HG03575 (cell line): ENCODE data around the gene EFCAB6.

Experiments
- ATAC-seq: cut with Tn5 transposase; IDR thresholded peaks from one replicate; pipeline ENCODE4 v1.9.1; 2021; ENCODE audit not compliant: unreplicated experiment, insufficient number of reproducible peaks, low FRiP score; ENCODE audit errors: extremely low read depth

EFCAB6 gene

GRCh38 chr22:43508489-43508888, 303.6 kb downstream of the EFCAB6 start:
- ATAC-seq = no peak

GRCh38 chr22:43507235-43507634, 304.9 kb downstream of the EFCAB6 start:
- ATAC-seq = no peak

DNA sequence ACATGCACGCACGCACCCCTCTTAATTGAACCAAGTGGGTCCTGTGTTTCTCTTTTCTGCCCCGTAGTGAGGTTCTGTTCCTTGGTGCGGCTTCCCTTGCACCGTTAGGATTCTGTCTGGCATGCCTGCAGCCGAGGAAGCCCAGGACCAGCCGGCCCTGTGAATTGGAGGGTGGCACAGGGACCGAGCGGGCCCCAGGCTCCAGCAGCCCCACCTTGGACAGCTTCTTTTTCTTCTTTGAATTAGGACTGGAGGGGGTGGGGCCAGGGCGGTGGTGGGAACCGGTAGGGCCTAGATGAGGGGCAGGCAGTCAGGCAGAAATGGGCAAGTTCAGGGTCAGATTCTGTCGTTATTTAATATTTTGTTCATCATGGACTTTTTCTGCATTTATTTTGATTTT, 305.6 kb downstream of the EFCAB6 start:
- no peak for ATAC-seq

- ATAC-seq = no peak
Measured at GRCh38 chr22:43505896-43506295, 306.2 kb downstream of the EFCAB6 start.

- no peak for ATAC-seq
Measured at GRCh38 chr22:43505423-43505822, 306.7 kb downstream of the EFCAB6 start.

- no peak for ATAC-seq
Measured at GRCh38 chr22:43504666-43505261, 307.3 kb downstream of the EFCAB6 start.

- ATAC-seq = no peak
Measured at GRCh38 chr22:43504068-43504467, 308.0 kb downstream of the EFCAB6 start.

DNA sequence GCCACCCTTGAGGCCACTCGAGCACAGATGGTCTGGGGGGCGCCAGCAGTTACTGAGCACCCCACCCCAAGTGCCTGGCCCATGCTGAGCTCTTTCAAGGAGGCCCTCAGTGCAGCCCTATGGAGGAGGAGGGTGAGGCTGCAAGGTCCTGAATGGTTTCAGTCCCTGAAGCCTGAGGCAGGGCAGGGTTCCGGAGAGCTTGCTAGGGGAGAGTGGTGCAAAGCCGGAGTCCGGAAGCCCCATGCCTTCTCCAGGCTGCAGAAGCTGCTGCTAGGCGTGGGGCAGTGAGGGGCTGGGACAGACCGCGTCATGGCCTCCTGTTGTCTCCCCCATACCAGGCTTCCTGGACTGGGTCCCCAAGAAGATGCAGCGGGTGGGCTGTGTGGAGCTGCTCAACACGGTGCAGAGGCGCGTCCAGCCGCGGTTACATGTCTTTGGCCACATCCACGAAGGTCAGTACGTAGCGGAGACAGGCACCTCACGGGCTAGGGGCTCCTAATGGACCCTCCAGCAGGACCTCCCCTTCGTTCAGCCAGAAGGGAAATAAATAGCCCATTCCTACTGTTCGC, 309.7 kb downstream of the EFCAB6 start:
- ATAC-seq = no peak

DNA sequence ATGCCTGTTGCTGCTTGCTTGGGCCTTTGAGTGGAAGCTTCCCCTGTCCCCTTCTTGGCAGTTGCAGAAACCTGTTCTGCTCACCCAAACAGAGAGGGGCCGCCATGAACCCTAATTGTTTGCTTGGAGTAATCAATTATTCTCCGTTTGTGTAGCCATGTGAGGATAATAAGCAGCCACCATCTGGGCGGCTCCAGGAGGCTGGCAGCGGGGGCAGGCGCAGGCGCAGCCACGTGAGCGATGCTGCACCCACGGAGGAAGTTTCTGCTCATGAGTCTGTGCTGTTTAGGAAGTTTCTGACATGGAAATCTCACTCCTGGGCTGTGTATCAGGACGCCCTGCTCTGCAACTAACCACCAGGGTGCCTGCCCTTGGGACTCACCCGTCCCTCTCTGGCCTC, 310.2 kb downstream of the EFCAB6 start:
- no peak for ATAC-seq

DNA sequence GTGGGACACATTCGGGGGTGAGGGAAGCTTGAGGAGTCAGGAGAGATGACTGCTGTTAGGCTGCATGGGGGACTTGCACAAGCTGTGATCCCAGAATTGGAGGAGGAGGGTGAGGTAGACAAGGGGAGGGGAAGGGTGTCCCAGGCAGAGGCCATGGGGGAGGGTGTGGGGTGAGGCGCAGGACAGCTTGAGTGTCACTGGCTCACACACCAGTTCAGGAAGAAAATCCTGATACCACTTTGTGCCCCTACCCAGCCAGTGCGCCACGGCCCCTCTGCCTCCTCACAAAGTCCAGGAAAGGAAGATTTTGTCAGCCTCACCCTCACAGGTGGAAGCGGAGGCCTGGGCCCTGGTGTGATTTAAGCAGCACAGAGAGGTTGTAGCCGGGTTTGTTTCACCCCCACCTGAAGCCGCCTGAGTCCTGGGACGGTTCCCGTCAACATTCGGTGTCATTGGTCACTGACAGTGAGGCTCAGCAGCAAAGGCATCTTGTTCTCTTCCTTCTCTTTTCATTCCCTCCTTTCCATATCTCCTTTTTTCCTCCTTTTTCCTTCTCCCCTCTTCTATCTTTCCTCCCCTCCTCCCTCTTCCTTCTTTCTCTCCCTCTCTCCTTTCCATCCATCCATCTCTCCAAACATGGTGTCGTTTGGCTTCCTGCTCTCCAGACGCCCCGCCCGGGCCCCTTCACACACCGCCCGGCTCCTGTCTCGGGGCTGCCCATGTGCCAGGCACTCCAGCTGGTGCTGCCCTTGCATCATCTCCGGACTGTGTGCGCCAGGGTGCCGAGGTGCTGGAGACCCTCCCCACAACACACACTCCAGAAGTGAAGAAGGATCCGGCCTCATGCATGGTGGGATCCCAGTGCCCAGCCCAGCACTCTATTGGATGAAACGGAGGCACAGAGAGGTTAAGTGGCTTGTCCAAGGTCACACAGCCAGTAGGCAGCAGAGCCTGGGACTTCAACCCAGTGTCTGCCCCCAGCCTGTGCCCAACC, 311.0 kb downstream of the EFCAB6 start:
- ATAC-seq = no peak

DNA sequence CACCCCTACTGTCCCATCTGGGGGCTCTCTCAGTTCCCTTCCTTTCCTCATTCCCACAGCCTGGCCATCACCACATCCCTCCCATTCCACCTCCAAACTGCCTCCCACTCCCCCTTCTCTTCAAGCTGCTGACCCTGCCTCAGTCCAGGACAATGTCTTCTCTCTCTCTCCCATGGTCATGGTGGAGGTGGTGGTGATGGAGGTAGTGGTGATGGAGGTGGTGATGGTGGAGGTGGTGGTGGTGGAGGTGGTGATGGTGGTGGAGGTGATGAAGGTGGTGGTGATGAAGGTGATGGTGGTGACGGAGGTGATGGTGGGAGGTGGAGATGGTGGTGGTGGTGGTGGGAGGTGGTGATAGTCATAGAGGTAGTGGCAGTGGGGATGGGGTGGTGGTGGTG, 313.2 kb downstream of the EFCAB6 start:
- no peak for ATAC-seq

GRCh38 chr22:43497956-43498855, 313.9 kb downstream of the EFCAB6 start:
- ATAC-seq = no peak

GRCh38 chr22:43493297-43493696, 318.8 kb downstream of the EFCAB6 start:
- no peak for ATAC-seq

DNA sequence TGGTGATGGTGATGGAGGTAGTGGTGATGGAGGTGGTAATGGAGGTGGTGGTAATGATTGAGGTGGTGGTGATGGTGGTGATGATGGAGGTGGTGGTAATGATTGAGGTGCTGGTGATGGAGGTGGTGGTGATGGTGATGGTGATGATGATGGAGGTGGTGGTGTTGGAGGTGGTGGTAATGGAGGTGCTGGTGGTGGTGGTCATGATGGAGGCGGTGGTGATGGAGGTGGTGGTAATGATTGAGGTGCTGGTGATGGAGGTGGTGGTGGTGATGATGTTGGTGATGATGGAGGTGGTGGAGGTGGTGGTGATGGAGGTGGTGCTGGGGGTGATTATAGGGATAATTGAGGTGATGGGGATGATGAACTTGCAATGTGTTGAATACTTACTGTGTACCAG, 320.4 kb downstream of the EFCAB6 start:
- no peak for ATAC-seq

GRCh38 chr22:43491177-43491576, 320.9 kb downstream of the EFCAB6 start:
- no peak for ATAC-seq

DNA sequence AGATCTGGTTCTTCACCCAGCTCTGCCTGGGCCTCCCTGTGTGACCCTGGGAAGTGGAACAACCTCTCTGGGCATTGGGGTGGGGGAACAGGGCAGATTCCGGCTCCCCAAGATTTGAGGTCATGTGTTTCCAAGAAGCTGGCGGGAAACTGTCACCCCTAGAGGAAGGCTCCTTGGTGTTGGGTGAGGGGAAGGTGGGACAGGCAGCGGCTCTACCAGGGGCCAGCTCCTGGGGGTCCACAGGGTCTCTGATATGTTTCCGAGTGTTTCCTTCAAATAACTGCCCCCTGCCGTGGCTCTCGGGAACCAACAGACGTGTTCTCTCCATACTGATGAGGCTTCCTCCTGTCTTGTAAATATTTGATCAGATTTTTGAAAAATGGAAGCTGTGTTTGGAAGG, 321.8 kb downstream of the EFCAB6 start:
- ATAC-seq = no peak

- ATAC-seq = no peak
Measured at GRCh38 chr22:43488937-43489336, 323.2 kb downstream of the EFCAB6 start.

DNA sequence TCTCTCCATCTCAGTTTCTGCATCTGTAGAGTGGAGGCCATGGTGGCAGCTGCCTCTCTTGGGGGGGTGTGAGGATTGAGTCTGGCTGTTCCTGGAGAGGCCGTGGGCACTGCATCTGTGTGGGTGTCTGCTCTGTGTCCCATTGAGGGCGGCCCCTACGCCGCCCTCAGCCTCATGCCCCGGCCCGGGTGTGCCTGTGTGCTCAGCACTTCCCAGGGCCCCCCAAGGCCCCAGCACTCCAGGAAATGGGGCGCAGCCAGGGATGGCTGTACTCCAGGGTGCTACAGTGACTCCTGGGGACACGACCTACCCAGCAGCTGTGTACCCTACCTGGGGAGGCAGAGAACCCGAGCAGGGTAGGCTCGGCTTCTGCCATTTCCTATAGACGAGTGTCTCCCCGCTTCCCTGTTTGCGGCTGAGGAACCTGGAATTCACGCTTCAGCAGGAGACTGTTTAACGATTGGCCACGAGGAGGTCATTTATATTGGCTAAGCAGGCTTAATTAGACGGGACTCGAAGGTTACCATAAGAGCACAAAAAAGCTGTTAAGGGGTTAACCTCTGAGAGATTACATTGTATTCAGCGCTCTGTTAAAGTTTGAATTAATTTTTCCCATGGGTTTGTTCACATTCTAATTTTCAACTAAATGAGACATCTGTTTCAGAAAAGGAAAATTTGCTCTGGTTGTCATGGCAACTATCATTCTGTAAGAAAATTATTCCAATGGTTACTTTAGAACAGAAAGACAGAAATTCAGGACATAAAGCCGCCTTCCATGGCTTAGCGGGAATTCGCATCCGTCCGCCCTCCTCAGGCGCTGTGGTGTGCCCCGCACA, 323.9 kb downstream of the EFCAB6 start:
- ATAC-seq = no peak
